A673 (cell line): Measurements from ENCODE around the gene SLC47A1.

Experiments
- CTCF ChIP-seq: fragments of 300-800, 200-600 bp; sonication (generic); conservative IDR thresholded peaks from 2 replicates; pipeline ENCODE4 v1.5.1; 2017; ENCODE audit warnings: low read depth, mild to moderate bottlenecking, antibody characterized with exemption, low read length, moderate library complexity, mixed read lengths
- EZH2 ChIP-seq: fragments of 200-600 bp; sonication (generic); IDR thresholded peaks from 2 replicates; pipeline ENCODE4 v1.6.1; 2017; ENCODE audit warnings: borderline replicate concordance, low read depth, mild to moderate bottlenecking, mixed read lengths, antibody characterized with exemption, low read length; ENCODE audit not compliant: poor library complexity, severe bottlenecking

GRCh38 chr17:19513897-19514488 lies 19.7 kb upstream of the SLC47A1 start:
- TF ChIP-seq EZH2 (no peak), CTCF (peak; percentile 94)
